Fibroblast of skin of back (primary cell): Measurements from ENCODE around the gene COTL1. TPM values are rescaled to one million over a fixed set of nuclear protein-coding genes. Genes with fewer than 3 reads are reported as not detected.

Experiments used
- DNase-seq: peaks from one replicate; pipeline ENCODE4 v3.0.0-alpha.2; 2013
- polyA plus RNA-seq, 2 experiments: library from polyadenylated mRNA; unstranded; fragments of 120-200 nt; gene quantifications; one replicate each; pipeline ENCODE4 v1.2.1, GENCODE V29; 2013; ENCODE audit not compliant: insufficient read length in 2 of 2

Gene COTL1, protein sequence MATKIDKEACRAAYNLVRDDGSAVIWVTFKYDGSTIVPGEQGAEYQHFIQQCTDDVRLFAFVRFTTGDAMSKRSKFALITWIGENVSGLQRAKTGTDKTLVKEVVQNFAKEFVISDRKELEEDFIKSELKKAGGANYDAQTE
- polyA plus RNA-seq (2013, experiment 1 of 2; ENCODE audit: insufficient read length): 488 TPM
- polyA plus RNA-seq (2013, experiment 2 of 2; ENCODE audit: insufficient read length): 334 TPM

DNA sequence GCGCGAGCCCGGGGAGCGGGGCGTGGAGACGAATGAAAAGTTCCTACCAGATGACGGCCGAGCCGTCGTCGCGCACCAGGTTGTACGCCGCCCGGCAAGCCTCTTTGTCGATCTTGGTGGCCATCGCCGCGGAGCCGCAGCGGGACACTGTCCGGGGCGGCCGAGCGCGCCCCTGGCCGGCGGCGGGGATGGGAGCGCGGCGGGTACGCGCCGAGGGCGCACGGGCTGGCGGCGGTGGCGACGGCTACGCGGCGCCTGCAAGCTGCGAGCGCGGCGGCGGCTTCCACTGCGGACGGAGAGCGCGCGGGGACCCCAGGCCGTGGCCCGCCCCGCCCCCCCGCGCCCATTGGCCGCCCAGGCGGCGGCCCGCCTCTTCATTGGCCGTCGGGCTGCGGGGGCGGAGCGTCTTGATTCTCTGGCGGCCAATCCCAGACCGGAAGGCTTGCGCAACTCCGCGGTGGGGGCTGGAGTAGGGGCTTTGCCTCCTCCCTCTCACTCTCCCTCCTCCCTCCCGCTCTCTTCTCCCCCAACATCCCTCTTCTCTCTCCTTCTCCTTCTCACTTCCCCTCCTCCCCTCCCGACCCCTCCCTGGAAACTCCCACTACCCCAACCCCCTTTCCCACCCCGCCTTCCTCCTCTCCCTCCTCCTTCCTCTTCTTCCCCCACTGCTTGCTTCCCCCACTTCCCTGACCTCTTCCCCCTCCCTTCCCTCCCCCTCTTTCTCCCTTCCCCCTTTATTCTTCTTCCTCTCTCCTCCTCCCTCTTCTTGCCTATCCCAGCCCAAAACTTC is at the start of gene COTL1:
COTL1 (minus strand) TSS at position 288 of the 790 bp plus-strand sequence; CDS start at position 124, 164 bp downstream.
- DNase-seq: peak; percentile 99

DNA sequence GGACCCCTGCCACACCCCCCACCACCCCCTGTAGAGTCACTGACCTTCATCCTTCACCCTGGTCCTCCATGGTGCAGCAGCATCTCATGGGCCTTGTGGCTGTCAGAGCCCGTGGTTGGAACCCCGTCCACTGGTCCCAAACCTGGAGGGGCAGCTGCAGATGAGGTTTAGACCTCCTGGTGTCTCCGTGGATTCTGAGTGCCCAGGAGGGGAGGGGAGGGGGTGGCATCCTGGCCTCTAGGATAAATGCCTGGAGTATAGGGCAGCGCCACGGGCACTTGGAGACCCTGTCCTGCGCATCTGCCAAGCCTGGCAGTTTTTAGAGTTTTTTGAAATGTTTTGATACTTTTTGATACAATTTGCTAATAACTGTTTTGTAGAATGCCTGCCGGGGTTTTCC is 48.0 kb upstream of the COTL1 start:
- no peak for DNase-seq

DNA sequence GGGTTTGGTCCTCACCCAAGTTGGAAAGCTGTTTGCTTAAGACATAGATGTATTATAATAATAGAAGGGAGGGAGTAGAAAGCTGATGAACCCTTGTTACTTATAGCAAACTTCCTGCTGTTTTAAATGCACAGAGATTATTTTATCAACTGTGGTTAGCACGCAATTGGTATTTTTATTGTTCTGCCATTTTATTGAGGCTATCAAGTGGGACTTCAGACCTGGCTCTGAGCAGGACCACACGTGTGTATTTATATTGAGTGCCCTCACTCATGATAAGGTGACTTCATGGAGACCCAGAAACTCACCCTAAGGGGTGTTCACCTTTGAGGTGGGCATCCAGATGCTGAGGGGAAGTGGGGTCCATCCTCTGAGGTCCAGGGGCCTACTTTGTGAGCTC is 47.5 kb upstream of the COTL1 start:
- no peak for DNase-seq

DNA sequence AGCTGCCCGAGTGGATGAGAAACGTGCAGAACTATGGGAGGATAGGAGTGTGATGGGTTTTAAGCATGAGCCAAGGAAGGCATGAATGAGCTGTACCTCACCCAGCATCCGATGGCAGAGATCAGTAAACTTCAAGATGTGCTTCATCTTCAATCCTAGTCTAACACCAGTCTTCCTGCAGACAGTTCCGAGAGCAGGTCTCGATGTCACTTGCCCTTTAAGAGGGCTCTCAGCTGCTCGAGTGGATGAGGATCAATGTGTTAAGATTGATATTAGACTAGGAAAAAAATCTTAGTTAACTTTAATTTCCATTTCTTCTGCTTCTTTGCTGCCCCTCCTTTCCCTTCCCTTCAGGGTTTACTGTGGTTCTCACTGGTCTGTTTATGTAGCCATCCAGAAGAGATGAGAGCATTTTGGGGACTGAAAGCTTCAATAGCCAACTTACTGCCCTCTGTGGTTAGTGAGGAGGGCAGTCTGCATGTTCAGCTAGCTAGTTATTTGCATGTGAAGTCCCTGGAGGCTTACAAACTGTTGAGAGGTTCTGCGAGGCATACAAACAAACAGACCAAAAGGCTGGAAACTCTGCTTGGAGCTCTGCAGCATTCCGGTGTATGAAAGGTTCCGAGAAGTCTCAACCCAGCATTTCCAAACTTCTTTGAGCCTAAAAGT is 45.7 kb upstream of the COTL1 start:
- DNase-seq: no peak

DNA sequence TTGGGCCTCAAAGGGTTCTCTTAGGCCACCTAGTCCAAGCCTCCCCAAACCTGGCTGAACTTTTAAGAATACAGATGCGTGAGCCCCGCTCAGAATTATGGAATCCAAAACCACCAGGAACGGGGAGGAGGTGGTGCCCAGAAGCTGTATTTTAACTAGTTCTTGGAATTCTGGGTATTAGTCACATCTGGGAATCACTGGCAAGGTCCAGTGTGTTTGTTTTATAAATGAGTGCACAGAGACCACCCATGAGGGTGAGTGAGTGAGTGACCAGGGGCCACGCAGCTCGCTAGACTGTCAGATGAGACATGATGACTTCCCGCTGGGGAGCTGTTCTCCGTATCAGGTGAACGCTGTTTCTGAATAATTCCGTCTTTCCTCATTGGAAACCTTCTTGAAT is 44.6 kb upstream of the COTL1 start:
- DNase-seq: no peak

DNA sequence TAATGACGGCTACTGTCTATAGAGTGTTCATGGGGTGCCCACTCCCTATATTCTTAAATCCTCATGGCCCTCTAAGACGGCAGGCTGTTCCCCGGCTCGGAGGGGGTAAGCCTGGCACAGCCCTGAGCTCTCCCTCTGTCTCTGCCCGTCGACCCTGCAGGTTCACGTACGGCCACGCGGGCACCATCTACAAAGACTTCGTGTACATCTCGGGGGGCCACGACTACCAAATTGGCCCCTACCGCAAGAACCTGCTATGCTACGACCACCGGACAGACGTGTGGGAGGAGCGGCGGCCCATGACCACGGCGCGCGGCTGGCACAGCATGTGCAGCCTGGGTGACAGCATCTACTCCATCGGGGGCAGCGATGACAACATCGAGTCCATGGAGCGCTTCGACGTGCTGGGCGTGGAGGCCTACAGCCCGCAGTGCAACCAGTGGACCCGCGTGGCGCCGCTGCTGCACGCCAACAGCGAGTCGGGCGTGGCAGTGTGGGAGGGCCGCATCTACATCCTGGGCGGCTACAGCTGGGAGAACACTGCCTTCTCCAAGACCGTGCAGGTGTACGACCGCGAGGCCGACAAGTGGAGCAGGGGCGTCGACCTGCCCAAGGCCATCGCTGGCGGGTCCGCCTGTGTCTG is 43.7 kb upstream of the COTL1 start:
- no peak for DNase-seq

DNA sequence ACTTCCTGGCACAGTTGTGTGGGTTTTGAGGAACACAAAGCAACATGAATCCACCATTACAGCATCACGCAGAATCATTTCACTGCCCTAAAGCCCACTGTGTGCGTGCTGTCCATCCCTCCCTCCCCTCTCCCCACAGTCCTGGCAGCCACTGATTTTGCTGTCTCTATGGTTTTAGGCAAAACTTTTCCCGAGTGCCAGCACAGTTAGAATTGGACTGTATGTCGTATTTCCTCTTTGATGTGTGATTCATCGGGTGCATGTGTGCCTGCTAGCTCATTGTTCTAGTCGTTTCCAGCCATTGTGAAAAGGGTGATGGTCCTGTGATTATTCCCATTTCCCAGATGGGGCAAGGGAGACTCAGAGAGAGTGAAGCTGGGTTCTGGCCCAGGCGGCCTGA is 43.1 kb upstream of the COTL1 start:
- no peak for DNase-seq

DNA sequence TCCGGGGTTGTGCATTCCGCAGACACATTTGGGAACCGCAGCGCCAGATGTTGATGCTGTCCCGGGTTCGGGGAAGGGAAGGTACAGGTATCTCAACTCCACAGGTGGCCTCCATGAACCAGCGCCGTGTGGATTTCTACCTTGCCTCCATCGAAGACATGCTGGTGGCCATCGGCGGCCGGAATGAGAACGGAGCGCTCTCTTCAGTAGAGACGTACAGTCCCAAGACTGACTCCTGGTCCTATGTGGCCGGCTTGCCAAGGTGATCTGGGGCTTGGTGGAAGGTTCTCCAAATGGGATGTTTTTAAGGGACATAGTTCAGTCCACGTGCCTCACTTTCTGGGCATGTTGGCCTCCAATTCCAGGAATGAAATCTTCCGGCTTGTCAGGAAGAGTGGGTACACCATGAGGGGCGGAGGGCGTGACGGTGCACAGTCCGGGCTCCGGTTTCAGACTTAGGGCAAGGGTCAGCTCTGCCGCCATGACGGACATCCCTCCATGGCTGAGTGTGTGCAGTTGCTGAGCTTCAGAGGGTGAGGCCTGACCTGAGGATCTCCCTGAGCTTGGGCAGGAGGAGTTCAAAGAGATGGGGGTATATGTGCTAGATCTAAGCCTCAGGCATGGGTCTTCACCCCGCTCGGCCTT is 41.9 kb upstream of the COTL1 start:
- no peak for DNase-seq

DNA sequence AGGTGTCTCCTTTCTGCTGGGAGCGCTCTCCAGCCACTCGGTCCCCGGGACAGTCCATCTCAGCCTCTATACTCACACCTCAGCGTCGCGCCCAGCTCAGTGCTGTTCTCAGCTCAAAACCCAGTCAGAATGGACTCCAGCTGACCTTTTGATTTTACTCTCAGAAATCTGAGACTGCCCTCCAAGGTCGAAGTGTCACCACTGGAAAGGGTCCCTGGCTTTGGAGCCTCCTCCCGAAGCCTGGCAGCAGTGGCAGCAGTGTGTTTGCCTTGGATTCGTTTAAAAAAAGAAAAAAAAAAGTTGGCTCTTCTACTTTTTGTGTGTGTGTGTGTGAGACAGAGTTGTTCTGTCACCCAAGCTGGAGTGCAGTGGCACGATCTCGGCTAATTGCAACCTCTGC is 40.8 kb upstream of the COTL1 start:
- DNase-seq: no peak

DNA sequence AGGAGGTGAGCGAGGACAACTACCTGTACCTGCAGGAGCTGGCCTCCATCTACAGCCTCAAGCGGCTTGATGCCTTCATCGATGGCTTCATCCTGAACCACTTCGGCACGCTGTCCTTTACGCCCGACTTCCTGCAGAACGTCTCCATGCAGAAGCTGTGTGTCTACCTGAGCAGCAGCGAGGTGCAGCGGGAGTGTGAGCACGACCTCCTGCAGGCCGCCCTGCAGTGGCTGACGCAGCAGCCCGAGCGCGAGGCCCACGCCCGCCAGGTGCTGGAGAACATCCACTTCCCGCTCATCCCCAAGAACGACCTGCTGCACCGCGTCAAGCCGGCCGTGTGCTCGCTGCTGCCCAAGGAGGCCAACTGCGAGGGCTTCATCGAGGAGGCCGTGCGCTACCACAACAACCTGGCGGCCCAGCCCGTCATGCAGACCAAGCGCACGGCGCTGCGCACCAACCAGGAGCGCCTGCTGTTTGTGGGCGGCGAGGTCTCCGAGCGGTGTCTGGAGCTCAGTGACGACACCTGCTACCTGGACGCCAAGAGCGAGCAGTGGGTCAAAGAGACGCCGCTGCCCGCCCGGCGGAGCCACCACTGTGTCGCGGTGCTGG is 39.5 kb upstream of the COTL1 start:
- DNase-seq: no peak

DNA sequence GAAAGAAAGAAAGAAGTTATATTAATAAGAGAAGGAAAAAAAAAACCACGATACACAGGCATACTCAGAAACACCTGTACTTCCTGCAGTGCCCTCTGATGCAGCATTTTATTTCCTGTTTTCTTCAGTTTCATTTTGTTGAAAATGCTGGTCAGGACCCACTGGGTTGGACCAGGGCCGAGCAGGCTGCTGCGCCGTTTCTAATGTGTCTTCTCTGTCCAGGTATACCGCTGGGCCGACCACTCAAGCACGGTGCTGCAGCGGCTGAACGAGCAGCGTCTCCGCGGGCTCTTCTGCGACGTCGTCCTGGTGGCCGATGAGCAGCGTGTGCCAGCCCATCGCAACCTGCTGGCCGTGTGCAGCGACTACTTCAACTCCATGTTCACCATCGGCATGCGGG is 38.8 kb upstream of the COTL1 start:
- no peak for DNase-seq

DNA sequence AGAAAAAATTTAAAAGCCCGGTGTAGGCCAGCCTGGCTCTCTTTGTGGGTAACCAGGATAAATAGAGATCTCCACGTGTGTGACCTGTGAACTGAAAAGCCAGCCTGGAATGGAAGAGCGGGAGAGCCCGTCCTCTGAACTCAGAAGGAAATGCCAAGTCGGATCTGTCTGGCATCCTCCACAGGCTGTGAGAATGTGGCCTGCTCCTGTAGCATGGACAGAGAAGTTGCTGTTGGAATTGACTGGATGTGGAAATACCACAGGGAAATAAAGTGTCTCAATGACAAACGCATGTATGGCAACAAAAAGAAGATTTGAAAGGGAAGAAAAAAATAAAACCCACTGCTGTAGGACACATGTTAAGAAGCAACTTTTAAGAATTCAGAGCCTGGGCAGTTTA is 37.1 kb upstream of the COTL1 start:
- DNase-seq: no peak

DNA sequence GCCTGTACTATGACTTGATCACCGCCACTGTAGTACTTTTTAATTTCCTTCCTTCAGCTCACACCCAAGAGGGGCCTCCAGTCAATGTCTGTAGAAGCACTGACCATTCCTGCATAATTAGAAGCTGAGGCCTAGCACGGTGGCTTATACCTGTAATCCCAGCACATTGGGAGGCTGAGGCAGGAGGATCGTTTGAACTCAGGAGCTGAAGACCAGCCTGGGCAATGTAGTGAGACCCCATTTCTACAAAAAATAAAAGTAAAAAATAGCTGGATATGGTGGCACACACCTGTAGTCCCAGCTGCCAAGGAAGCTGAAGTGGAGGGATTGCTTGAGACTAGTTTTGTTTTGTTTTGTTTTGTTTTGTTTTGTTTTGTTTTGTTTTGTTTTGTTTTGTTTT is 36.4 kb upstream of the COTL1 start:
- no peak for DNase-seq

DNA sequence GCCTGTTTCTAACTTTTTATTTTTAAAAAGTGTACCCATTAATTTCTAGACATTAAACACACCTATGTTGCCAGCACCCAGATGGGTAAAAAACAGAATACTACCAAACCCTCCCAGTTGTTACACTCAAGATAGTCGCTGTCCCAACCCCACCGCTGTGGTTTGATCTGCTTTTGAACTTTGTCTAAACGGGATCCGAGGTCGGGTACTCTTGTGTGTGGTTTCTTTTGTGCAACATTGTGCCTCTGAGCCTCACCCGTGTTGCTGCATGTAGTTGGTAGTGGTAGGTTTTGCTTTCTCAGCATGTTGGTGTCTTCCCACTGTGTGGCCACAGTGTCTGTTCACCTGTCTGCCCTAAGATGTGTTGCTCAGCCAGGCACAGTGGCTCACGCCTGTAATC is 34.7 kb upstream of the COTL1 start:
- DNase-seq: no peak

DNA sequence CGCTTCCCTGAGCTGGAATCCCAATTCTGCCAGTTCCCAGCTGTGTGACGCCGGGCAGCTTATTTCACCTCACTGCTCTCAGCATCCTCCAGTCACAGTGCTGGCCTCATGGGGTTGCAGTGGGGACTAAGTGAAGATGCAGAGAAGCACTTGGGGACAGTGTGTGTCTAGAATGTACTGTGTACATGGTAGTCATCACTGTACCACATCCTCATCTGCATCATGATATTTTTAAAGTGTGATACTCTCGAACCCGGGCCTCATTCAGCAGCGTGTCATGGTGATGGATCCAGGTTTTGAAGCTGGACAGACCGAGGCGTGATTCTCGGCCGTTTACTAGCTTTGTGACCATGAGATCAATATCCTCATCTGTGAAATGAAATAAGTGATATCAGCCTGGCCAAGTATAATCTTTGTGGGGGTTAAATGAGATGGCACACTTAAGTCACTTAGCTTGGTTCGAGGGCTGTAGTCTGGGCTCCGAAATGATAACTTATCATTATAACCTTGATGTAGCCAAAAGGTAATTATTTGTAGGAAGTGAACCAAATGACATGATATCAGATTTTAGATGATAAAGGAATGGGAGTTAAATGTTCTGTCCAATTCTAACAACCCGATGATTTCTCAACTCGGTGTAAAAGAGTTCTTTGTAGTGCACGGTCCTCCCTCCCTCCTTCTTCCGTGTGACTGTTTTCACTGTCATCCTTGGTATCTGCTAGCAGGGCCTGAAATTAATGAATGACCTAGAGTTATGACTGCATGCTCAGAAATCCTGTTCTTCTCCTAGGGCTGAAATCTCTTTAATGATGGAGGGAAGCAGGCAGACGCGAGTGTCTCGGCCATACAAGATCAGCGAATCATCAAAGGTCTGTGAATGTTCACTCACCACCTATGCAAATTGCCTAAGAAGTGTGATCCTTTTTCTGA is 32.4 kb upstream of the COTL1 start:
- DNase-seq: peak; percentile 71

DNA sequence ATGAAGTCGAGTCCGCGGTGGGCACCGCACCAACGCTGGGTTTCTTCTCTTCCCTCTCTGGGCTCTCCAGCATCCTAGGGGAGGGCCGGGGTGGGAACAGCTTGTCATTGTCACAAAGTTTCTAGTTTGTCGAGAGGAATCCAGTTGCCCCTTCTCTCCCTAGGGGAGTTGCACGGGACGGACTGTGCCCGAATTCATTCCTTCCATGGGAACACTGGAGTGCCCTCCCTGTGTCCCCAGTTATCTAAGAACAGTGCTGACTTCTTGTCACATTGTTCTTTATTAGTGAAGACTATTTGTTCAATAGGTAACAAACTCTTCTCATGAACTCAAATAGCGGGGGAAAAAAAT is 31.6 kb upstream of the COTL1 start:
- no peak for DNase-seq

DNA sequence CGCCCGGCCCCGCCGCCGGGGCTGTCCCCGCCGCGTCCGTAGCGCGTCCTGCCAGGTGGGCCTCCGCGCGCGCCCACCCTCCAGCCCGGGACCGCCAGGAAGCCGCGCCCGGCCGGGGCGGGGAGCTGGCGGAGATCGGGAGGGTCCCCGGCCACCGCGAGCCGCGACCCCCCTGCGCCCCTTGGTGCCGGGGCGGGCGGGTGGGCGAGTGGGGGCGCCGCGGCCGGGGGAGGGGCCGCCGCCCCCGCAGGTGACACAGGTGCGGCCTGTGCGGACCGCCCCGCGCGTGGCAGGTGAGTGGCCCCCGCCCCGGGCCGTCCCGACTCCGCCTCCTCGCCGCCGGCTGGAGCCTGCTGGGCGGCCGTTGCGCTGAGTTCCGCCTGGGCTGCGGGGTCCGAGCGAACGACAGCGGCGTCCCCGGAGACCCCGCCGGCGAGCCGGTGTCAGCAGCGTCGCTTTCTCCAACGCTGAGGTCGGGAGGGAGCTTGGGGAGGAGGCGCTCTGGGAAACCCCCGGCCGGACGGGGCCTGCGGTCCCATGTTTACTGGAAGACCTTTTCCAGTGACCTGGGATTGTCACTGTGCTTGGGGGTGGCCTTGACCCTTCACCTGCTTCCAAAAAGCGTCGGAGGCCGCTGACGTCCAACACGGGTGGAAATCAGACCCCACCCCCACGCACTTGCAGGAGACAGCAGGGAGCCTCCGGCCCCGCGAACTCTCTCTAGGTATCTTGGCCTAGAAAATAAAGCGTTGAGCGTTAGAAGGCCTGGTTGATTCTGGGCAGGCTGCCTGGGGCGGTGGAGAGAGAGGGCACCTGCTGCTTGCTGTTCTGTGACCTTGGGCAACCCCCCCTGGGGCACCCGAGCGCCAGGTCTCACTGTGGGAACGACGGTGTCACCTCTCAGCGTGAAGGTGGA is 31.0 kb upstream of the COTL1 start:
- DNase-seq: no peak

DNA sequence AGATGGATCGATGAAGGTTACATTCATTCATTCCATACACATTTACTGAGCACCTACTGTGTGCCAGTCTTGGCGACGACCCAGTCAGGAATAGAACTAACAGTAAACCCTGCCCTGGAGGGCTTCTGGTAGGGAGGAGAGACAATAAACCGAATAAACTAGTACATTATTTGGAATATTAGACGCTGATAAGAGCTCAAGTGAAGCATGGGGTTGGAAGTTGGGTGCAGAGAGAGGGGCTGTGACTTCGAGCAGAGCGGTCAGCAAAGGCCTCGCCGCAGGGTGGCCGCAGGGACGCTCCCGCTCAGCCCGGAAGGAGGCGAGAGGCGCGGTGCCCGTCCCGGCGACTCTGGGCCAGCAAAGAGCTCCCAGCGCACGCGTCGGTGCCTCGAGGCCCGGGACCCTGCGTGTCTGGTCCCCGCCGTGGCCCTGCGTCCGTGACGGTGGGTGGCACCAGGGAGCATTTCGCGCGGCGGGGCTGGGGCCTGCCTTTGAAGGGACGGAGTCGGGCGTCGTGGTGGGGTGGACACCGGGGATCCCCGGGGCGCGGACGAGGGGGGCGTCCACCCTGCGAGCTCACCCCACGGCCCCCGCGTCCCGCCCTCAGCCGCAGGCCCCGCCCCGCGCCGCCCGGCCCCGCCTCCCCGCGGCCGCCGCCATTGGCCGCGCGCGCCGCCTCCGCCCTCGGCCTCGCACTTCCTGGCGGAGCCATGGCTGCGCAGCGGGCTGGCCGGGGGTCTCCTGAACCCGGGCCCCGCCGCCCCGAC is 30.1 kb upstream of the COTL1 start, which contains the start of gene KLHL36:
KLHL36 (plus strand) TSS at position 684 of the 767 bp plus-strand sequence. CDS start 2,357 bp downstream, outside the sequence.
- DNase-seq: peak; percentile 41

DNA sequence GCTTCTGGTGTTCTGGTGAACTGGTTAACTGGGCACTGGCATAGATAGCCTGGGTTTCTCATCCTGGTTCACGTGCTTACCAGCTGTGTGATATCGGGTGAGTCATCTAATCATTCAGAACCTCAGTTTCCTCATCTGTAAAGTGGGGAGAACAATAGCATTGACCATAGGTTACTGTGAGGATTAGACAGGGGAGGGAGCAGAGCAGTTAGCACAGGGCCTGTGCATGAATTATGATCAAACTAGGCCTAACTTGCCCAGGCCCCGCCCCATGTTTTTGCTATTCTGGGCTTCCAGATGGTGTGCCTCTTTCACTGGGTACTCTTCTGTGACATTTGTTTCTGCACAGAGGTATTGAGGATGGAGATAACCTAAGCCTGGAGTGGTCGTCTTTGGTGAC is 25.8 kb upstream of the COTL1 start:
- DNase-seq: no peak
